ENCODE data around the gene SCRN1.

DNA sequence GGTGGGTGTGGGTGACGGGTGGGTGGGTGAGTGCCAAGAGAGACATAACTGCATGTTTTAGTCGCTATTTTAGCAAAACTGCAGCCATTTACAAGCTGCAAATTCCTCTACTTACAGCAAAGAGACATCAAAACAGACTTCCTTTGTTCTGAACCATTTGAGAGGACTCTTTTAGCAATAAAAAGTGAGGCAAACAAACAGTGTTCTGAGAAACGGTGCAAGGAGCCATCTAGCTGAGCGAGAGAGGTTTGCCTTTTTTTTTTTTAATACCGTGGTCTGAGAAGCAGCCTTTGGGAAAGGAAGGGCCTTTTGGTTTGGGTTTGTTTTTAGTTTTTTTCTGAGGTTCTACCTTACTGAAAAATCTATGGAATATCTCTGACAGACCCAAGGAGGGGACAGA lies 62.9 kb downstream of the SCRN1 start:
- TF ChIP-seq, protein P1, sequence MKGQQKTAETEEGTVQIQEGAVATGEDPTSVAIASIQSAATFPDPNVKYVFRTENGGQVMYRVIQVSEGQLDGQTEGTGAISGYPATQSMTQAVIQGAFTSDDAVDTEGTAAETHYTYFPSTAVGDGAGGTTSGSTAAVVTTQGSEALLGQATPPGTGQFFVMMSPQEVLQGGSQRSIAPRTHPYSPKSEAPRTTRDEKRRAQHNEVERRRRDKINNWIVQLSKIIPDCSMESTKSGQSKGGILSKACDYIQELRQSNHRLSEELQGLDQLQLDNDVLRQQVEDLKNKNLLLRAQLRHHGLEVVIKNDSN (IDR thresholded peaks at IDR 0.05), result no peak
- TF ChIP-seq RAD21 (IDR thresholded peaks at IDR 0.05; ENCODE audit: low read depth) (no peak), ZBTB7A (IDR thresholded peaks at IDR 0.05; ENCODE audit: low read depth) (no peak), TAF1 (IDR thresholded peaks at IDR 0.05; ENCODE audit: low read depth) (no peak), EP300 (IDR thresholded peaks at IDR 0.05; ENCODE audit: borderline replicate concordance) (no peak), TEAD4 (IDR thresholded peaks at IDR 0.05) (no peak), CREB1 (IDR thresholded peaks at IDR 0.05; ENCODE audit: low read depth) (no peak), CEBPB (IDR thresholded peaks at IDR 0.05) (no peak), YY1 (IDR thresholded peaks at IDR 0.05; ENCODE audit: low read depth) (no peak), EGR1 (IDR thresholded peaks at IDR 0.05) (no peak), TCF12 (IDR thresholded peaks at IDR 0.05; ENCODE audit: low read depth) (no peak), NFIC (IDR thresholded peaks at IDR 0.05) (no peak)
- TF ChIP-seq, protein P2, sequence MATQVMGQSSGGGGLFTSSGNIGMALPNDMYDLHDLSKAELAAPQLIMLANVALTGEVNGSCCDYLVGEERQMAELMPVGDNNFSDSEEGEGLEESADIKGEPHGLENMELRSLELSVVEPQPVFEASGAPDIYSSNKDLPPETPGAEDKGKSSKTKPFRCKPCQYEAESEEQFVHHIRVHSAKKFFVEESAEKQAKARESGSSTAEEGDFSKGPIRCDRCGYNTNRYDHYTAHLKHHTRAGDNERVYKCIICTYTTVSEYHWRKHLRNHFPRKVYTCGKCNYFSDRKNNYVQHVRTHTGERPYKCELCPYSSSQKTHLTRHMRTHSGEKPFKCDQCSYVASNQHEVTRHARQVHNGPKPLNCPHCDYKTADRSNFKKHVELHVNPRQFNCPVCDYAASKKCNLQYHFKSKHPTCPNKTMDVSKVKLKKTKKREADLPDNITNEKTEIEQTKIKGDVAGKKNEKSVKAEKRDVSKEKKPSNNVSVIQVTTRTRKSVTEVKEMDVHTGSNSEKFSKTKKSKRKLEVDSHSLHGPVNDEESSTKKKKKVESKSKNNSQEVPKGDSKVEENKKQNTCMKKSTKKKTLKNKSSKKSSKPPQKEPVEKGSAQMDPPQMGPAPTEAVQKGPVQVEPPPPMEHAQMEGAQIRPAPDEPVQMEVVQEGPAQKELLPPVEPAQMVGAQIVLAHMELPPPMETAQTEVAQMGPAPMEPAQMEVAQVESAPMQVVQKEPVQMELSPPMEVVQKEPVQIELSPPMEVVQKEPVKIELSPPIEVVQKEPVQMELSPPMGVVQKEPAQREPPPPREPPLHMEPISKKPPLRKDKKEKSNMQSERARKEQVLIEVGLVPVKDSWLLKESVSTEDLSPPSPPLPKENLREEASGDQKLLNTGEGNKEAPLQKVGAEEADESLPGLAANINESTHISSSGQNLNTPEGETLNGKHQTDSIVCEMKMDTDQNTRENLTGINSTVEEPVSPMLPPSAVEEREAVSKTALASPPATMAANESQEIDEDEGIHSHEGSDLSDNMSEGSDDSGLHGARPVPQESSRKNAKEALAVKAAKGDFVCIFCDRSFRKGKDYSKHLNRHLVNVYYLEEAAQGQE (IDR thresholded peaks at IDR 0.05; ENCODE audit: low read depth), result no peak
- TF ChIP-seq, protein P3, sequence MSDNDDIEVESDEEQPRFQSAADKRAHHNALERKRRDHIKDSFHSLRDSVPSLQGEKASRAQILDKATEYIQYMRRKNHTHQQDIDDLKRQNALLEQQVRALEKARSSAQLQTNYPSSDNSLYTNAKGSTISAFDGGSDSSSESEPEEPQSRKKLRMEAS (IDR thresholded peaks at IDR 0.05), result no peak

Measured in Ishikawa (cell line).